Left lung (tissue), 10 donors: ENCODE results near the gene APOM. TPM values are rescaled to one million over a fixed set of nuclear protein-coding genes. Genes with fewer than 3 reads are reported as not detected.

Experiments
- ATAC-seq: fragments of 200-7000 bp; cut with Tn5 transposase; one replicate; pipeline ENCODE4 v1.9.1; 2020; ENCODE audit warnings: moderate library complexity
- DNase-seq, 4 donors: peaks; one replicate each; pipeline ENCODE4 v3.0.0-alpha.2; 2013 to 2020
- H3K27ac ChIP-seq, 2 donors: fragments of 200-600 bp; sonication (generic) in 1 of 2; one replicate each; pipeline versions ENCODE4 v1.5.0 to v1.8.0; 2020 to 2021
- H3K27me3 ChIP-seq, 2 donors: fragments of 200-600 bp; sonication (generic) in 1 of 2; one replicate each; pipeline versions ENCODE4 v1.5.0 to v1.8.0; 2020 to 2021
- H3K36me3 ChIP-seq, 2 donors: fragments of 200-600 bp; sonication (generic) in 1 of 2; one replicate each; pipeline versions ENCODE4 v1.5.0 to v1.8.0; 2020 to 2021
- H3K4me1 ChIP-seq, 2 donors: fragments of 200-600 bp; one replicate each; pipeline ENCODE4 v1.8.0; 2021
- H3K4me3 ChIP-seq, 2 donors: fragments of 200-600 bp; sonication (generic) in 1 of 2; one replicate each; pipeline versions ENCODE4 v1.5.0 to v1.8.0; 2020 to 2021; ENCODE audit warnings: mild to moderate bottlenecking in 1 of 2
- H3K9me3 ChIP-seq, 2 donors: fragments of 200-600 bp; sonication (generic) in 1 of 2; one replicate each; pipeline versions ENCODE4 v1.5.0 to v1.8.0; 2020 to 2021
- CTCF ChIP-seq, 2 donors: fragments of 200-600 bp; sonication (generic) in 1 of 2; IDR thresholded peaks; one replicate each; pipeline versions ENCODE4 v1.5.0 to v1.8.0; 2021; ENCODE audit warnings: antibody characterized with exemption in 2 of 2
- intact Hi-C, 2 donors: fragments of 100-400 bp; cut with DNase I; formaldehyde crosslinking; loops; one replicate each; pipeline versions ENCODE4 v1.11.2 to v1.14.2; 2022
- polyA plus RNA-seq, 6 donors: library from polyadenylated mRNA; unstranded; fragments of 120-200 nt; gene quantifications; one replicate each; pipeline ENCODE4 v1.2.1, GENCODE V29; 2013; ENCODE audit not compliant: insufficient read length in 6 of 6
- total RNA-seq, 2 donors: library from RNA; stranded (reverse); fragmentation: NEBNext Ultra II Directional; extraction: Animal tissue kit (Norgen Biotek cat#: 25700); gene quantifications; one replicate each; pipeline ENCODE4 v1.2.1, GENCODE V29; 2021
- donor health status: DM: no; HTN: yes; CAD: no.
- donor health status: DM: no; HTN: no; CAD: no.

APOM gene
- total and polyA plus RNA-seq, 8 donors, result 1.0 to 8.0 (median 5.5) TPM

DNA sequence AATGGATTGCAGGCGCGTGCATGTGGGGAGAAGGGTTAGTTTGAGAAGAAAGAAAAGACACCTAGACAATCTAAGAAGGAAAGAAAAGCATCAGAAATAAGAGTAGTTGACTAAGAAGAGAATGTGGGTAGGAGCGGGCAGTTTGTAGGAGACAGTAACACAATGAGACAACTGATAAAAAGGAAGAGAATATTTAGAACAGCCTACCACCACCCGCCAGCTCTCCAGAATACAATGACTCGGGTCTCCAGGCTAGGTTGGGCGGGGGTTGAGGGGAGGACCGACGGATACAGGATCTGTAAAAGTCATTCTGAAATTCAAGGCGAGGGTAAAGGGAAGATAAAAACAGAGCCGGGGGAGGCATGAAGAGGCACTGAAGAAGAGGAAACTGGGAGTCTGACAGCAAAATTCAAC lies 46.7 kb downstream of the APOM start:
- H3K4me1 ChIP-seq, result peaks cover 13 to 36% of the 10 kb centered on the region in 2 donors
- ATAC-seq (peak; percentile 24), DNase-seq (no peak)
- H3K4me3 ChIP-seq, result peak overlapping the region; percentile 80 to 87
- H3K27ac ChIP-seq, result peak overlapping the region; percentile 97 to 99
- no peak for TF ChIP-seq CTCF (IDR thresholded peaks at IDR 0.05)
- H3K36me3 ChIP-seq, result peaks cover 0 to 25% of the 10 kb centered on the region in 2 donors
- no peaks in the 10 kb centered on the region for H3K27me3 ChIP-seq
- intact Hi-C loops, result no loop called here
- H3K9me3 ChIP-seq, result no peaks in the 10 kb centered on the region

- H3K27ac ChIP-seq, result peak within 1 kb of the TSS; percentile 97 to 99
- peak; percentile 99 to 100 (median 99) for DNase-seq
- ATAC-seq, result peak; percentile 99
- intact Hi-C loops, result no loop called here
- H3K27me3 ChIP-seq, result no peaks in the 10 kb centered on the region
- TF ChIP-seq CTCF (IDR thresholded peaks at IDR 0.05), result no peak
- H3K36me3 ChIP-seq, result peaks cover 0 to 25% of the 10 kb centered on the region in 2 donors
- H3K9me3 ChIP-seq, result no peaks in the 10 kb centered on the region
- H3K4me3 ChIP-seq, result peak within 1 kb of the TSS; percentile 80 to 87
- peaks cover 13 to 36% of the 10 kb centered on the region in 2 donors for H3K4me1 ChIP-seq
Observed at GRCh38 chr6:31702819-31703716, 47.4 kb downstream of the APOM start, which contains the start of gene ABHD16A. Gene ABHD16A (minus strand): TSS chr6:31703324. CDS start chr6:31703281, 43 bp downstream.

- ATAC-seq, result no peak
- intact Hi-C loops, result no loop called here
Observed at GRCh38 chr6:31705931-31706330, 50.2 kb downstream of the APOM start.

GRCh38 chr6:31706599-31706998 lies 50.9 kb downstream of the APOM start, which contains the start of gene LY6G6F:
Gene LY6G6F (plus strand): TSS chr6:31706866. CDS start chr6:31706907, 41 bp downstream.
- TF ChIP-seq CTCF (IDR thresholded peaks at IDR 0.05), result no peak
- no peak for ATAC-seq
- Histone ChIP-seq H3K4me3 (no peak within 1 kb of the TSS), H3K4me1 (peaks cover 7 to 28% of the 10 kb centered on the region in 2 donors), H3K27ac (no peak within 1 kb of the TSS), H3K9me3 (no peaks in the 10 kb centered on the region), H3K36me3 (no peaks in the 10 kb centered on the region), H3K27me3 (no peaks in the 10 kb centered on the region)
- no peak for DNase-seq
- intact Hi-C loops, result no loop called here

More at GRCh38 chr6:31705931-31706330, 50.2 kb downstream of the APOM start:
- no peak for DNase-seq
- Histone ChIP-seq H3K27me3 (no peaks in the 10 kb centered on the region), H3K4me1 (peaks cover 13 to 28% of the 10 kb centered on the region in 2 donors), H3K27ac (no peak overlapping the region), H3K9me3 (no peaks in the 10 kb centered on the region), H3K4me3 (no peak overlapping the region), H3K36me3 (no peaks in the 10 kb centered on the region)
- TF ChIP-seq CTCF (IDR thresholded peaks at IDR 0.05), result no peak

GRCh38 chr6:31707701-31708100 lies 52.0 kb downstream of the APOM start:
- ATAC-seq, result no peak
- intact Hi-C loops, result no loop called here
- no peak overlapping the region for H3K4me3 ChIP-seq
- no peak for DNase-seq
- H3K27ac ChIP-seq, result no peak overlapping the region
- no peak for TF ChIP-seq CTCF (IDR thresholded peaks at IDR 0.05)
- peaks cover 0 to 19% of the 10 kb centered on the region in 2 donors for H3K4me1 ChIP-seq
- H3K36me3 ChIP-seq, result no peaks in the 10 kb centered on the region
- H3K9me3 ChIP-seq, result no peaks in the 10 kb centered on the region
- no peaks in the 10 kb centered on the region for H3K27me3 ChIP-seq
